ENCODE results near the gene CPNE1. TPM values are rescaled to one million over a fixed set of nuclear protein-coding genes. Genes with fewer than 3 reads are reported as not detected.

The CPNE1 gene
- total RNA-seq, 1 experiment from 2014 or later: 217 TPM

DNA sequence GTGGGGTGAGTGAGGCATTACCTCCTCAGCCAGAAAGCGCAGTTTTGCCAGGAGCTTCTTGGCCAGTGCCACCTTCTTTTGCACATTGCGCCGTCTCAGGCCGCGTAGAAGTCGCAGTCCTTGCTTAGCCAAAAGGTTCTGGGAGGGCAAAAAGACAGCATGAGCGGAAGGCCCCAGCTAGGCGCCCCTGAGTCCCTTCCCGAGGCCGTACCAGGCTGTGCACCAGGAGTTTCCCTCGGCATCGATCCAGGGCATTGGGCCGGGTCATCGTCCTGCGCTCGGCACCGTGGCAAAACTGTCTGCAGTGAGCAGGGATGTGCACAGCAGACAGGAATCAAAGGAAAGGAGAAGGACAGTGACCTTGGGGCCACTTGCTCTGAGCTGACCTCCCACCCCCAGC, 69.2 kb downstream of the CPNE1 start:
- Histone ChIP-seq H3K36me3 (ENCODE audit: control insufficient read depth, insufficient read depth, low read length) (no peaks in the 10 kb centered on the region), H3K27me3 (ENCODE audit: control insufficient read depth, insufficient read depth, low read length) (no peaks in the 10 kb centered on the region), H3K4me3 (ENCODE audit: low read depth in 2 of 2, low read length in 2 of 2) (no peak overlapping the region), H3K9me3 (ENCODE audit: control insufficient read depth, insufficient read depth, low read depth, low read length) (no peaks in the 10 kb centered on the region), H3K4me1 (ENCODE audit: control insufficient read depth, insufficient read depth, low read length) (no peaks in the 10 kb centered on the region), H3K27ac (ENCODE audit: low read length) (no peak overlapping the region)
- TF ChIP-seq, protein P1, sequence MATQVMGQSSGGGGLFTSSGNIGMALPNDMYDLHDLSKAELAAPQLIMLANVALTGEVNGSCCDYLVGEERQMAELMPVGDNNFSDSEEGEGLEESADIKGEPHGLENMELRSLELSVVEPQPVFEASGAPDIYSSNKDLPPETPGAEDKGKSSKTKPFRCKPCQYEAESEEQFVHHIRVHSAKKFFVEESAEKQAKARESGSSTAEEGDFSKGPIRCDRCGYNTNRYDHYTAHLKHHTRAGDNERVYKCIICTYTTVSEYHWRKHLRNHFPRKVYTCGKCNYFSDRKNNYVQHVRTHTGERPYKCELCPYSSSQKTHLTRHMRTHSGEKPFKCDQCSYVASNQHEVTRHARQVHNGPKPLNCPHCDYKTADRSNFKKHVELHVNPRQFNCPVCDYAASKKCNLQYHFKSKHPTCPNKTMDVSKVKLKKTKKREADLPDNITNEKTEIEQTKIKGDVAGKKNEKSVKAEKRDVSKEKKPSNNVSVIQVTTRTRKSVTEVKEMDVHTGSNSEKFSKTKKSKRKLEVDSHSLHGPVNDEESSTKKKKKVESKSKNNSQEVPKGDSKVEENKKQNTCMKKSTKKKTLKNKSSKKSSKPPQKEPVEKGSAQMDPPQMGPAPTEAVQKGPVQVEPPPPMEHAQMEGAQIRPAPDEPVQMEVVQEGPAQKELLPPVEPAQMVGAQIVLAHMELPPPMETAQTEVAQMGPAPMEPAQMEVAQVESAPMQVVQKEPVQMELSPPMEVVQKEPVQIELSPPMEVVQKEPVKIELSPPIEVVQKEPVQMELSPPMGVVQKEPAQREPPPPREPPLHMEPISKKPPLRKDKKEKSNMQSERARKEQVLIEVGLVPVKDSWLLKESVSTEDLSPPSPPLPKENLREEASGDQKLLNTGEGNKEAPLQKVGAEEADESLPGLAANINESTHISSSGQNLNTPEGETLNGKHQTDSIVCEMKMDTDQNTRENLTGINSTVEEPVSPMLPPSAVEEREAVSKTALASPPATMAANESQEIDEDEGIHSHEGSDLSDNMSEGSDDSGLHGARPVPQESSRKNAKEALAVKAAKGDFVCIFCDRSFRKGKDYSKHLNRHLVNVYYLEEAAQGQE (IDR thresholded peaks at IDR 0.05; ENCODE audit: insufficient read depth in 1 of 2, low read depth in 2 of 2, low read length in 1 of 2): no peak
- TF ChIP-seq, protein P2, sequence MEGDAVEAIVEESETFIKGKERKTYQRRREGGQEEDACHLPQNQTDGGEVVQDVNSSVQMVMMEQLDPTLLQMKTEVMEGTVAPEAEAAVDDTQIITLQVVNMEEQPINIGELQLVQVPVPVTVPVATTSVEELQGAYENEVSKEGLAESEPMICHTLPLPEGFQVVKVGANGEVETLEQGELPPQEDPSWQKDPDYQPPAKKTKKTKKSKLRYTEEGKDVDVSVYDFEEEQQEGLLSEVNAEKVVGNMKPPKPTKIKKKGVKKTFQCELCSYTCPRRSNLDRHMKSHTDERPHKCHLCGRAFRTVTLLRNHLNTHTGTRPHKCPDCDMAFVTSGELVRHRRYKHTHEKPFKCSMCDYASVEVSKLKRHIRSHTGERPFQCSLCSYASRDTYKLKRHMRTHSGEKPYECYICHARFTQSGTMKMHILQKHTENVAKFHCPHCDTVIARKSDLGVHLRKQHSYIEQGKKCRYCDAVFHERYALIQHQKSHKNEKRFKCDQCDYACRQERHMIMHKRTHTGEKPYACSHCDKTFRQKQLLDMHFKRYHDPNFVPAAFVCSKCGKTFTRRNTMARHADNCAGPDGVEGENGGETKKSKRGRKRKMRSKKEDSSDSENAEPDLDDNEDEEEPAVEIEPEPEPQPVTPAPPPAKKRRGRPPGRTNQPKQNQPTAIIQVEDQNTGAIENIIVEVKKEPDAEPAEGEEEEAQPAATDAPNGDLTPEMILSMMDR (IDR thresholded peaks at IDR 0.05): no peak
- TF ChIP-seq TCF7L2 (IDR thresholded peaks at IDR 0.05; ENCODE audit: low read depth, low read length): no peak
- no TSS peak for BruUV-seq (replicated peaks)
- POLR2A ChIA-PET: no interaction called here
- CTCF ChIA-PET: interaction anchor here (0.6 kb wide), 1 partner anchor 10 kb away, joined by 3 read pairs; no protein-coding TSS in a partner anchor
- intact Hi-C loops (cut with micrococcal nuclease; ENCODE audit: unreplicated experiment) (no loop called here), in situ Hi-C loops (cut with HindIII; ENCODE audit: low pct_unique_long_range_greater_than_20kb, low sequenced_read_pairs) (no loop called here)
- ATAC-seq: 0 out of 2 replicates have a peak, but pooled peaks have one; percentile 15
- no peak for DNase-seq (ENCODE audit: low read depth, low spot score)

DNA sequence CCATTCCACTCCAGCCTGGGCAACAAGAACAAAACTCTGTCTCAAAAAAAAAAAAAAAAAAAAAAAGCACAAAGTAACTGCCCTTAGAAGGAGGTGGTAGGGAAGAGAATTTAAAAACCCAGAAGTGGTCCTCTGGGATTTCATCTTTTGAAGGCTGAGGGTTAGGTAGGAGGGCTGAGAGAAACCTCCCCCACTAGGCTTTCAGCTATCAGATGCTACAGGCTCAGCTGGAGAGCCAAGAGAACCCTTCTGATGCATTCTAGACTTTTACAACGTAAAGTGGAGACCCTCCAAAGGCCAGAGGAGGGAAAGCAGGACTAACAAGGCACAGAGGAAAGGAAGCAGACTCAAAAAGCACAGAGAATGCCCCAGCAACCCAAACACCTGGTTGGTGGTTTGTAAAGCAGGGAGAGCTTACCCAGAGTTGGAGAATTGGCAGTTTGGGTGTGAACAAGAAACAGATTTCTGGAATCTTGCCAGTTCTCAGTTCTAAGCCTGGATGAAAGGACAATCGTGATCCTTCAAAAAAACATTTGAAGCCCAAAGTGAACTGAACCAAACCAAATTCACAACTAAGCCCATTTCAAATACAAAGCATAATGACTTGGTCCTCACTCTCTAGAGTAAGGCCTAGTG, 72.2 kb downstream of the CPNE1 start:
- BruUV-seq (replicated peaks): no TSS peak
- intact Hi-C loops (cut with micrococcal nuclease; ENCODE audit: unreplicated experiment) (no loop called here), in situ Hi-C loops (cut with HindIII; ENCODE audit: low pct_unique_long_range_greater_than_20kb, low sequenced_read_pairs) (no loop called here)
- no peak for DNase-seq (ENCODE audit: low read depth, low spot score)
- ChIA-PET CTCF (interaction anchor here (0.7 kb wide), 1 partner anchor 76 kb away, joined by 8 read pairs; no protein-coding TSS in a partner anchor), POLR2A (interaction anchor here (0.7 kb wide), 1 partner anchor 13 kb away, joined by 4 read pairs; no protein-coding TSS in a partner anchor)
- Histone ChIP-seq H3K27me3 (ENCODE audit: control insufficient read depth, insufficient read depth, low read length) (no peaks in the 10 kb centered on the region), H3K36me3 (ENCODE audit: control insufficient read depth, insufficient read depth, low read length) (no peaks in the 10 kb centered on the region), H3K9me3 (ENCODE audit: control insufficient read depth, insufficient read depth, low read depth, low read length) (no peaks in the 10 kb centered on the region), H3K4me1 (ENCODE audit: control insufficient read depth, insufficient read depth, low read length) (no peaks in the 10 kb centered on the region), H3K4me3 (ENCODE audit: low read depth in 2 of 2, low read length in 2 of 2) (no peak overlapping the region), H3K27ac (ENCODE audit: low read length) (no peak overlapping the region)
- TF ChIP-seq, protein P1 (IDR thresholded peaks at IDR 0.05; ENCODE audit: insufficient read depth in 1 of 2, low read depth in 2 of 2, low read length in 1 of 2): no peak
- no peak for TF ChIP-seq POLR2AphosphoS5 (IDR thresholded peaks at IDR 0.05; ENCODE audit: low read depth, low read length)
- TF ChIP-seq, protein P2 (IDR thresholded peaks at IDR 0.05): no peak
- TF ChIP-seq TCF7L2 (IDR thresholded peaks at IDR 0.05; ENCODE audit: low read depth, low read length): no peak
- TF ChIP-seq SIN3A (IDR thresholded peaks at IDR 0.05; ENCODE audit: borderline replicate concordance, insufficient read depth, low read depth, low read length): no peak
- ATAC-seq: no peak
